HG03103 (cell line): ENCODE data around the gene SNRPB.
"Not testable (repeated sequence)": the region's sequence is repeated elsewhere in the genome, so short reads cannot be mapped to it uniquely, and the experiment has no call there.

ENCODE experiments used
- ATAC-seq: cut with Tn5 transposase; IDR thresholded peaks from one replicate; pipeline ENCODE4 v1.9.1; 2021; ENCODE audit warnings: low read depth; ENCODE audit not compliant: unreplicated experiment

Gene SNRPB

GRCh38 chr20:2470423-2471193, at the start of gene SNRPB:
SNRPB (minus strand) TSS chr20:2470789; CDS start chr20:2470690, 99 bp downstream.
- ATAC-seq, result peak; percentile 95

DNA sequence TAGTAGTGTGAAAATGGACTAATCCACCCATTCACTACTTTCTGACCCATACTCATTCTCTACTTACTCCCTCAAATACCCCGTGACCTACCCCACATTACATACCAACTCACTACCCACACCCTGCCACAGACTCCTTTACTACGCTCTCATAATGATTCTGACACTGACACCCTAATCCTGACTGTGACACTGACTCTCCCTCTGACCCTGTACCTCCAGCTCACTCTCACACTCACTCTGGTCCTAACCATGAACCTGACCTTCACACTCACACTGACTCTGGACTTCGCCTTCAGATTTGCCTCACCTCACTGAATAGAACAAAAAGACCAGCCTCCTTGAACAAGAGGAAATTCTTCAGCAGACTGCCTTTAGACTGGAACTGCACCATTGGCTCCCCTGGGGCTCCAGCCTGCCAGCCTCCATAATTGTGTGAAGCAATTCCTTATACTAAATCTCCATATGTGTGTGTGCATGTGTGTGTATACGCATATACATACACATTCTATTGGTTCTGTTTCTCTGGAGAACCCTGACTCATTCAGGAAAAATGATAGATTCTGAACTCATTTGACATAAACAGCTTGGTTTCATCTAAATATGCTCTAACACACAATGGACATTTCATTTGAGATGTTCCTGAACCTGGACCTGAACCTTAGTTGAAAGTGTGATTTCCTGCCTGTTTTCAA, 48.7 kb upstream of the SNRPB start:
- ATAC-seq, result no peak

DNA sequence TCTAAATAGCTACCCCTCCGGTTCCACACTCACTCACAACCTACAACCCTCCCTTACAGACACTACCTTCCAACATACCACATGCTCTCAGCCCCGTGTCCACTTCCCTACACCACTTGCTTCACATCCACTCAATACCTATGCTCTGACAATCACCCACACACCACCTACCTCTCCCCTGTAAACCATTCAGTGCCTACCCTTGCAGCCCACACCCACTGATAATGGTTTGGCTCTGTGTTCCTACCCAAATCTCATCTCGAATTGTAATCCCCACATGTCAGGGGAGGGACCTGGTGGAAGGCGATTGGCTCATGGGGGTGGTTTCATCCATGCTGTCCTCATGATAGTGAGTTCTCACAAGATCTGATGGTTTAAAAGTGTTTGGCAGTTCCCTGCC, 48.0 kb upstream of the SNRPB start:
- no peak for ATAC-seq

GRCh38 chr20:2518096-2518495, 47.5 kb upstream of the SNRPB start:
- no peak for ATAC-seq

DNA sequence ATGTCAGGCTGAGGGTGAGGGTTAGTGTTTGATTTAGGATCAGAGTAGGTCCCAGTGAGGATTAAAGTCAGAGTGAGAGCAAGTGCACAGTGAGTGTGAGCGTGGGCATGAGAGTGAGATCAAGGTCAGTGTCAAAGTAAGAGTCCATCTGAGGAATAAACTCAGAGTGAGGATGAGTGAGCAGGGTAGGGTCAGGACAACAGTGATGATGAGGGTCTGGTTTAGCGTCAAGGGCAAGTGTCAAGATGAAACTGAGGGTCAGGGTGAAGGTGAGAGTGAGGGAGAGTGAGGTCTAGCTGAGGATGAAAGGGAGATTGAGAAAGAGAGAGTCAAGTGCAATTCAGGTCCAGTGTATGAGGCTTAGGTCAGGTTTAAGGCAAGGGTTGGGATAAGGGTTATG, 45.8 kb upstream of the SNRPB start:
- ATAC-seq, result no peak

DNA sequence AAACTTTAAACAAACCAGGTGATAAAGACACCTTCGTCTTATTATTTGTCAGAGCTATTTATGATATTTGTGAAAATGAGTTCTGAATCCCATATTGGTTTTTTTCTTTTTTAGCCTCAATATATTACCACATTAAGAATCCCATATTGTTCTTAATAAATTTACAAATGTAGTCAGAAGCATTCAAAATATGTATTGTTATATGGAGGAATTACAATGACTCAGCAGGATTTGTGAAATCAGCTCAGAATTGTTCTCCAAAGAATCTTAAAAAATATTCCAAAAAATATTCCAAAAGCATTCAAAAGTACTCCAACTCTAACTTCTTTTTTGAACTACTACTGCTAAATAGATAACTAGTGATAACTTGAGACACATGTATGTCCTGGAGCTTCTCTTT, 44.6 kb upstream of the SNRPB start:
- no peak for ATAC-seq

DNA sequence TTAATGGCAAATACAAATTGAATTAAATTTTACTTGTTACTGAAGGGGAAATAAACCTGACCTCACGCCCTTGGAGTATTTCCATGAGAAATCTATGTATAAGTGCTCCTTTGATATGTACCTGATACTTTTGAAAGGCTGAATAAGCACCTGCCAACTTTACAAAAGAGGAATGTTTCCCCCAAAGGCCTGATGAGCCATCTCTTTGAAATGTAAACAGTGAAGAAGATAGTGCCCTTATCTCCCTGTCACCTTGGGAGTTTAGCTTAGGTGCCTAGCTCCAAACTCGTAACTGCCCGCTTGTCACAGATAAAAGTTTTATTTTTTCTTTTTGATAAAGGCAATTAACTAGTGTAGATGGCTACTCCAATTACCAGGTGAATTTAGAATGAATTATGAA, 39.2 kb upstream of the SNRPB start:
- ATAC-seq, result no peak

GRCh38 chr20:2509468-2509781, 38.8 kb upstream of the SNRPB start:
- ATAC-seq, result no peak

GRCh38 chr20:2508631-2509467, 38.3 kb upstream of the SNRPB start, which contains the start of gene ZNF343:
ZNF343 (minus strand) TSS chr20:2508915; CDS start chr20:2493895, 15,020 bp downstream.
- peak; percentile 93 for ATAC-seq

DNA sequence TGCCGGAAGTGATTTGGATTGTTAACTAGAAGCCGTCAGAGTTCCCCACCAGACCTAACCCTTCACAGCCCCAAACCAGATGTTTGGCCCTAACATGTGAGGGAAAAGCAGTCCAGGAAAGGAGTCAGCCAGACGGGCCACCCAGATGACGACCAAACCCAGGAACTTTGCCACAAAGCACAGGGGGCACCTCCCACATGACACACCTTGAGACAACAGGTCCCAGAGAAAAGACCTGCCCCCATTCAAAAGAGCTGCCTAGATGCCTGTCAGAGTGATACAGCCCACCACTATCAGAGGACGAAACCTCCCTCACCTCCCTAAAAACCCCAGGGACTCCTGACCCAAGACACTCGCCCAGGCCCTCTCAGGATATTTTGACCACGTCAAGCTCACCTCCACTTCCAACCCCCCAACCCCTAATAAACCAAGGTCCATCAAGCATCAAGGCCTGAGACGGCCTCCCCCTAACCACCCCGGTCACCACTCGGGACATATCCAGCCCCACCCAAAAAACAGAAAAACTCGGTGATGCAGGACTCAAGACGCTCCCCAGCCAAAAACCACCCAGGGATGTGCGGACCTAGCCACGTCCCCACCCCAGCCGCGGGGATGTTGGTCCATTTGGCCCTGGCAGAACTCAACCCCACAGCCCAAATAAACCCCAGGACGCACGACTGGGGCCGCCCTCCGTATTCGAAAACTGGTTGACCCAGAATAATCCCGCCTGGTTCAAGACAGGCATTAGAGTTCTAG, 37.5 kb upstream of the SNRPB start:
- no peak for ATAC-seq

- ATAC-seq, result no peak
These were observed 36.9 kb upstream of the SNRPB start for GRCh38 chr20:2507464-2507863.

DNA sequence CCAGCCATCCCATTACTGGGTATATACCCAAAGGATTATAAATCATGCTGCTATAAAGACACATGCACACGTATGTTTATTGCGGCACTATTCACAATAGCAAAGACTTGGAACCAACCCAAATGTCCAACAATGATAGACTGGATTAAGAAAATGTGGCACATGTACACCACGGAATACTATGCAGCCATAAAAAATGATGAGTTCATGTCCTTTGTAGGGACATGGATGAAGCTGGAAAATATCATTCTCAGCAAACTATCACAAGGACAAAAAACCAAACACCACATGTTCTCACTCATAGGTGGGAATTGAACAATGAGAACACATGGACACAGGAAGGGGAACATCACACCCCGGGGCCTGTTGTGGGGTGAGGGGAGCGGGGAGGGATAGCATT, 35.8 kb upstream of the SNRPB start:
- not testable (repeated sequence) for ATAC-seq

- ATAC-seq, result not testable (repeated sequence)
These were observed 34.2 kb upstream of the SNRPB start for GRCh38 chr20:2504803-2505202.

GRCh38 chr20:2502808-2503384, 32.3 kb upstream of the SNRPB start:
- not testable (repeated sequence) for ATAC-seq

DNA sequence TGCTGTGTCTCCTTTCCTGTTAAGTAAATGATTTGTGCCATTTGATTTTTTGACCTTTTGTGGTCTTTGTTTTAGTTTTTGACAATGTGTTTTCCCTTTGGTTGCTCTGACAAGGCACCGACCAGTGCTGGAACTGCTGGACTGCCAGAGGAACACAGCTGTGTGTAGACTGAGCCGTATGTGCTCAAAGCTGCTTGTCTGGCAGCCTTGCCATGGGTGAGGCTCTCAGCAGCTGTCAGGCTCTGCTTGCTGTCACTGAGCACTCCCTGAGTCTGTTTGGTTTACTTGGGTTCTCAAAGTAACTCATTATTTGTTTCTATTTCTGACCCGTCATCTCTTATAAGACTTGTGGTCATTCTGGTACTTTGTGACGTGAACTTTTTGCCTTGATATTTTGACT, 15.1 kb upstream of the SNRPB start:
- no peak for ATAC-seq

GRCh38 chr20:2485080-2485479, 14.5 kb upstream of the SNRPB start:
- no peak for ATAC-seq

GRCh38 chr20:2483504-2483903, 12.9 kb upstream of the SNRPB start:
- ATAC-seq, result no peak

- ATAC-seq, result no peak
These were observed 9.8 kb upstream of the SNRPB start for GRCh38 chr20:2480381-2480780.

- no peak for ATAC-seq
These were observed 6.4 kb upstream of the SNRPB start for GRCh38 chr20:2476742-2477615.
